Ishikawa (cell line): ENCODE data around the gene DOCK1.

Source experiments
- CEBPB ChIP-seq: IDR thresholded peaks from 2 replicates; pipeline ENCODE4 v1.6.1; 2012
- EP300 ChIP-seq: IDR thresholded peaks from 2 replicates; pipeline ENCODE4 v1.6.1; 2012; ENCODE audit warnings: borderline replicate concordance
- NFIC ChIP-seq: IDR thresholded peaks from 2 replicates; pipeline ENCODE4 v1.6.1; 2012
- REST ChIP-seq: IDR thresholded peaks from 2 replicates; pipeline ENCODE4 v1.6.1; 2012; ENCODE audit warnings: low read depth, mild to moderate bottlenecking
- TAF1 ChIP-seq: IDR thresholded peaks from 2 replicates; pipeline ENCODE4 v1.6.1; 2012; ENCODE audit warnings: low read depth, mild to moderate bottlenecking
- USF1 ChIP-seq: IDR thresholded peaks from 2 replicates; pipeline ENCODE4 v1.6.1; 2012
- ZBTB7A ChIP-seq: IDR thresholded peaks from 2 replicates; pipeline ENCODE4 v1.6.1; 2012; ENCODE audit warnings: low read depth

DNA sequence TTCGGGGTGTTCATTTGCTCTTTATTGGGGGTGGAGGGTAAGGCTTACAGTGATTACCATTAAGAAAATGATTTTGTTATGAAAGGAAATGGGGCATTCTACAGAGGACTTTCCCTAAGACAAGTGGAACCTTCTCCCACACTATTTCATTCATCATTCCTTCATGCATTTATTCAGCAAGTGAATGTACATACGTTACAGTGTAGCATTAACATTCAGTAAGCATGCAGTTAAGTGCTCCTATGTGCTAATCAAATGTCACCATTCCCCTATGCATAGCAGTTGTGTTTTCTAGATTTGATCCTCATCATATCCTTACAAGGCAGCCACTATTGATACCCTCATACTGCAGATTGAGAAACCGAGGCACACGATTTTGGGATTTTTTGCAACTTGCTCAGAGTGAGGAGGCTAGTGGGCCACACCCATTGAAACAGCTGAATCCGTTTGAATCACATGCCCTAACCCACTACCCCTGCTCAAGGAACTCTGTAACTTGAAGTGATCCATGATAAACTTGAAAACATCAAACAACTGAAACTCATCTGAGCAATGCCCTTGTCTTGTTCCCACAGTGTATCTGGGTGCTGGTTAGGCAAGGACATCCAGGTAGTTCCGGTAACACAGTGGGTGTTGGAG is 274.5 kb downstream of the DOCK1 start:
- no peak for TF ChIP-seq TAF1
- TF ChIP-seq REST = no peak
- TF ChIP-seq EP300 = no peak
- no peak for TF ChIP-seq CEBPB
- no peak for TF ChIP-seq USF1
- TF ChIP-seq NFIC = no peak
- TF ChIP-seq ZBTB7A = no peak
